ENCODE results near the gene EDEM3. TPM values are rescaled to one million over a fixed set of nuclear protein-coding genes. Genes with fewer than 3 reads are reported as not detected.

Gene EDEM3
- polyA plus RNA-seq, 1 experiment, result 10.4 TPM

GRCh38 chr1:184650177-184650866 lies 104.3 kb downstream of the EDEM3 start:
- TF ChIP-seq, protein P1, sequence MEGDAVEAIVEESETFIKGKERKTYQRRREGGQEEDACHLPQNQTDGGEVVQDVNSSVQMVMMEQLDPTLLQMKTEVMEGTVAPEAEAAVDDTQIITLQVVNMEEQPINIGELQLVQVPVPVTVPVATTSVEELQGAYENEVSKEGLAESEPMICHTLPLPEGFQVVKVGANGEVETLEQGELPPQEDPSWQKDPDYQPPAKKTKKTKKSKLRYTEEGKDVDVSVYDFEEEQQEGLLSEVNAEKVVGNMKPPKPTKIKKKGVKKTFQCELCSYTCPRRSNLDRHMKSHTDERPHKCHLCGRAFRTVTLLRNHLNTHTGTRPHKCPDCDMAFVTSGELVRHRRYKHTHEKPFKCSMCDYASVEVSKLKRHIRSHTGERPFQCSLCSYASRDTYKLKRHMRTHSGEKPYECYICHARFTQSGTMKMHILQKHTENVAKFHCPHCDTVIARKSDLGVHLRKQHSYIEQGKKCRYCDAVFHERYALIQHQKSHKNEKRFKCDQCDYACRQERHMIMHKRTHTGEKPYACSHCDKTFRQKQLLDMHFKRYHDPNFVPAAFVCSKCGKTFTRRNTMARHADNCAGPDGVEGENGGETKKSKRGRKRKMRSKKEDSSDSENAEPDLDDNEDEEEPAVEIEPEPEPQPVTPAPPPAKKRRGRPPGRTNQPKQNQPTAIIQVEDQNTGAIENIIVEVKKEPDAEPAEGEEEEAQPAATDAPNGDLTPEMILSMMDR (IDR thresholded peaks at IDR 0.05; ENCODE audit: insufficient read depth, low read depth, low read length), result no peak
- DNase-seq (ENCODE audit: low read depth), result no peak
- H3K36me3 ChIP-seq (ENCODE audit: control insufficient read depth, insufficient read depth, low read length), result no peaks in the 10 kb centered on the region
- POLR2A ChIA-PET, result no interaction called here
- H3K27me3 ChIP-seq (ENCODE audit: control insufficient read depth, insufficient read depth, low read length), result no peaks in the 10 kb centered on the region; the same call in 1 of the 2 replicates
- CTCF ChIA-PET, result interaction anchor here (0.6 to 1.1 kb wide), 2 partner anchors 9 to 21 kb away, joined by 3 to 5 read pairs; no protein-coding TSS in a partner anchor
- H3K4me3 ChIP-seq (ENCODE audit: low read depth, low read length), result no peak overlapping the region

- Histone ChIP-seq H3K27me3 (ENCODE audit: control insufficient read depth, insufficient read depth, low read length) (no peaks in the 10 kb centered on the region; the same call in 1 of the 2 replicates), H3K4me3 (ENCODE audit: low read depth, low read length) (no peak overlapping the region), H3K36me3 (ENCODE audit: control insufficient read depth, insufficient read depth, low read length) (no peaks in the 10 kb centered on the region)
- TF ChIP-seq, protein P1 (IDR thresholded peaks at IDR 0.05; ENCODE audit: insufficient read depth, low read depth, low read length), result no peak
- CTCF ChIA-PET, result no interaction called here
- peak; percentile 35 for DNase-seq (ENCODE audit: low read depth)
- POLR2A ChIA-PET, result no interaction called here
These were observed 105.2 kb downstream of the EDEM3 start for GRCh38 chr1:184649451-184649888.

DNA sequence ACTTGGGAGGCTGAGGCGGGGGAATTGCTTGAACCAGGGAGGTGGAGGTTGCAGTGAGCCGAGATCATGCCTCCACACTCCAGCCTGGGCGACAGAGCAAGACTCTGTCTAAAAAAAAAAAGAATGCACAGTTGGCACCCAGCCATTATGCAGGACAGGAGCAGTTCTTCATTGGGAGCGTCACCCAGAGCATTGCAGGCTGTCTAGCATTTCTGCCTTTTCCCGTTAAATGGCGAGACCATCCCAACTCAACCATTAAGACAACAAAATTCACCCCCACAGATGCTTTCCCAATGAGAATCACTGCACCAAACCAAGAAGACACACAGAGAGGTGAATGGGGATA lies 105.8 kb downstream of the EDEM3 start:
- H3K4me3 ChIP-seq (ENCODE audit: low read depth, low read length), result no peak overlapping the region
- CTCF ChIA-PET, result no interaction called here
- TF ChIP-seq, protein P1 (IDR thresholded peaks at IDR 0.05; ENCODE audit: insufficient read depth, low read depth, low read length), result no peak

GRCh38 chr1:184648160-184648855 lies 106.3 kb downstream of the EDEM3 start:
- ChIA-PET CTCF (no interaction called here), POLR2A (no interaction called here)
- H3K27me3 ChIP-seq (ENCODE audit: control insufficient read depth, insufficient read depth, low read length), result no peaks in the 10 kb centered on the region; the same call in 1 of the 2 replicates
- H3K4me3 ChIP-seq (ENCODE audit: low read depth, low read length), result no peak overlapping the region
- DNase-seq (ENCODE audit: low read depth), result no peak
- no peaks in the 10 kb centered on the region for H3K36me3 ChIP-seq (ENCODE audit: control insufficient read depth, insufficient read depth, low read length)
- TF ChIP-seq, protein P1 (IDR thresholded peaks at IDR 0.05; ENCODE audit: insufficient read depth, low read depth, low read length), result no peak

More for the DNA sequence above, 105.8 kb downstream of the EDEM3 start:
- POLR2A ChIA-PET, result no interaction called here
- Histone ChIP-seq H3K27me3 (ENCODE audit: control insufficient read depth, insufficient read depth, low read length) (no peaks in the 10 kb centered on the region; the same call in 1 of the 2 replicates), H3K36me3 (ENCODE audit: control insufficient read depth, insufficient read depth, low read length) (no peaks in the 10 kb centered on the region)
- no peak for DNase-seq (ENCODE audit: low read depth)

- TF ChIP-seq, protein P1 (IDR thresholded peaks at IDR 0.05; ENCODE audit: insufficient read depth, low read depth, low read length), result no peak
- POLR2A ChIA-PET, result no interaction called here
- CTCF ChIA-PET, result interaction anchor here (1.0 kb wide), 1 partner anchor 60 kb away, joined by 3 read pairs; no protein-coding TSS in a partner anchor
- DNase-seq (ENCODE audit: low read depth), result no peak
- no peak overlapping the region for H3K4me3 ChIP-seq (ENCODE audit: low read depth, low read length)
- no peaks in the 10 kb centered on the region; the same call in none of the 2 replicates for H3K27me3 ChIP-seq (ENCODE audit: control insufficient read depth, insufficient read depth, low read length)
- no peaks in the 10 kb centered on the region for H3K36me3 ChIP-seq (ENCODE audit: control insufficient read depth, insufficient read depth, low read length)
These were observed 107.2 kb downstream of the EDEM3 start for GRCh38 chr1:184647471-184647870.

Data from BJ (cell line).